SK-N-SH treated with all-trans-retinoic acid at 6 μM for 48 hours (cell line): Measurements from ENCODE around the gene AUNIP.

ENCODE experiments used
- ISL1 ChIP-seq: fragments of 250-450 bp; sonication (Bioruptor Pico); IDR thresholded peaks from 2 replicates; pipeline ENCODE4 v2.1.2; 2022; ENCODE audit warnings: mild to moderate bottlenecking, moderate library complexity
- OSR1 ChIP-seq: fragments of 250-450 bp; sonication (Bioruptor Pico); IDR thresholded peaks from 2 replicates; pipeline ENCODE4 v1.8.0; 2022; ENCODE audit warnings: moderate library complexity, mild to moderate bottlenecking, inconsistent platforms
- ZC3H10 ChIP-seq: fragments of 250-450 bp; sonication (Bioruptor Pico); IDR thresholded peaks from 2 replicates; pipeline ENCODE4 v1.5.1; 2021; ENCODE audit warnings: mild to moderate bottlenecking, moderate library complexity

GRCh38 chr1:25843483-25843882 is 15.8 kb downstream of the AUNIP start:
- TF ChIP-seq ZC3H10 (CRISPR knock-in tag), result no peak
- TF ChIP-seq ISL1 (CRISPR knock-in tag), result no peak
- TF ChIP-seq OSR1 (CRISPR knock-in tag), result no peak
